HUDEP-2 (cell line): ENCODE measurements around the gene PATL1.
A peak's percentile ranks its signal among the peaks of the same experiment; 100 is the strongest.
"Not testable (repeated sequence)": the region's sequence is repeated elsewhere in the genome, so short reads cannot be mapped to it uniquely, and the experiment has no call there.

Experiments
- DNase-seq, 76 experiments: peaks; one replicate each; lab custom pipeline; 2025; ENCODE audit not compliant: unreplicated experiment in 76 of 76; lab: John Stamatoyannopoulos, UW

The PATL1 gene, protein sequence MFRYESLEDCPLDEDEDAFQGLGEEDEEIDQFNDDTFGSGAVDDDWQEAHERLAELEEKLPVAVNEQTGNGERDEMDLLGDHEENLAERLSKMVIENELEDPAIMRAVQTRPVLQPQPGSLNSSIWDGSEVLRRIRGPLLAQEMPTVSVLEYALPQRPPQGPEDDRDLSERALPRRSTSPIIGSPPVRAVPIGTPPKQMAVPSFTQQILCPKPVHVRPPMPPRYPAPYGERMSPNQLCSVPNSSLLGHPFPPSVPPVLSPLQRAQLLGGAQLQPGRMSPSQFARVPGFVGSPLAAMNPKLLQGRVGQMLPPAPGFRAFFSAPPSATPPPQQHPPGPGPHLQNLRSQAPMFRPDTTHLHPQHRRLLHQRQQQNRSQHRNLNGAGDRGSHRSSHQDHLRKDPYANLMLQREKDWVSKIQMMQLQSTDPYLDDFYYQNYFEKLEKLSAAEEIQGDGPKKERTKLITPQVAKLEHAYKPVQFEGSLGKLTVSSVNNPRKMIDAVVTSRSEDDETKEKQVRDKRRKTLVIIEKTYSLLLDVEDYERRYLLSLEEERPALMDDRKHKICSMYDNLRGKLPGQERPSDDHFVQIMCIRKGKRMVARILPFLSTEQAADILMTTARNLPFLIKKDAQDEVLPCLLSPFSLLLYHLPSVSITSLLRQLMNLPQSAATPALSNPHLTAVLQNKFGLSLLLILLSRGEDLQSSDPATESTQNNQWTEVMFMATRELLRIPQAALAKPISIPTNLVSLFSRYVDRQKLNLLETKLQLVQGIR

DNA sequence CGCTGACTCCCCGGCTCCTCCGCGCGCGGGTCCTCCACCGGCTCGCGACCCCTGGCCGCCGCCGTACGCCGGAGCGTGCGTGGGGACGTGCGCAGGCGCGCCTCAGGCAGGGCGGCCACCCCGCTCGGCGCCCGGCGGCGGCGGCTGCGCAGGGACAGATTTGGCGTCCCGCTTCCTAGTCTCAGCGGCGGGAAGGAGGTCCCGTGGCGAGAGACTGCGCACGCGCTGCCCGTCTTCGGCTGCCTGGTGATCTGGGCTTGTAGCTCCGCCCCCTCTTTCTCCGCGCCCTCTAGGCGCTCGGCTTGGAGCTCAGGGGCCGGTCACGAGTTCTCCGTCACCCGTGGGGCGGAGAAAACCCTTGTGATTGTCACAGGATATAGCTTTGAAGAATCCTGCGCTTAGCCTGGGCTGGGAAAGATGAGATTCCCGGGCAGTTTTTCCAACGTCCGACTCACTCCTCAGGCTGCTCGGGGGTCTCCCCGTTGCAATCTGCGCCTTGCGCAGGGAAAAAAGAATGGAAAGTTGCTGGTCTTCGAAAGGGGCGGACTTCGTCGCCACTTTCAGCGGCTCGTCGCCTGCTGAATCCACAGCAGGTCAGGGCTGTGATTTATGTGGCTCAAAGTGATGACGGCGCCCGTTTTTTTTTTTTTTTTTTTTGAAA is at the start of gene PATL1:
PATL1 (minus strand) TSS at position 88 of the 661 bp plus-strand sequence. CDS start 142 bp downstream, outside the sequence.
- DNase-seq: peak; percentile 41 to 98 (median 96)

DNA sequence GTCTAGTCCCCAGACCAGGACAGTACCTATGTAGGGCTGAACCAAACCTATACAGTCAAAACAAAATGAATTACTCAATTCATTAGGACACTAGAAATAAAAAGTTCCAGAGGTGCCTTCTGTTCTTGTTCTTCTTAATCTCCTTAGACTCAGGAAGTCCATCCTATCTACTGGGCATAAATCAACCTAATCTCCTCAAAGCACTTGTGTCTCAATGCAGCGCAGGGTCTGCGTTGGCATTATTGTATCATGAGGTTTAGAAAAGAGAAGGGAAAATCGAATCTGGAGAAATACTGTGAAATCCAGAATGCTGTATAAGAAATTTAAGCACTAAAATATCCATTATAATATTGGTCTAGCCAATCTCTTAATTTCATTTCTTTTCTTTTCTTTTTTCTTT is 47.2 kb upstream of the PATL1 start:
- DNase-seq: no peak

DNA sequence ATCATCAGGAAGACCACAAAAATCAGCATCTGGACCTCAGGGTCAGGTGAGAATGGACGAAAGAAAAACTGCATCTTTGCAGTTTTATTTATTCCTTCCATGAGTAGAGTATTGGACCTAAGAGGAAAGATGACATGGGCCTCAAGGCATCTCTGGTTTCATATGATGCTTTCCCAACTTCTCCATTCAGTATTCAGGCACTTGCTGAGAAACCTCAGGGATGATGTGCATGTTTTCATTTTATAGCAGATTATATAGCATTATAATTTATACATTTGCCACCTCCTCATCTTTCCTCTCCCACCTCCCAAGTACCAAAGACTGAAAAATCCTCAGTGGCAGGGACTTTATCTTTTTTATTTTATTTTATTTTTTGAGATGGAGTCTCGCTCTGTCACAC is 44.9 kb upstream of the PATL1 start, which contains the start of gene OR10V1:
OR10V1 (minus strand) TSS at position 101 of the 400 bp plus-strand sequence; CDS start at position 101, 0 bp downstream.
- DNase-seq: no peak

DNA sequence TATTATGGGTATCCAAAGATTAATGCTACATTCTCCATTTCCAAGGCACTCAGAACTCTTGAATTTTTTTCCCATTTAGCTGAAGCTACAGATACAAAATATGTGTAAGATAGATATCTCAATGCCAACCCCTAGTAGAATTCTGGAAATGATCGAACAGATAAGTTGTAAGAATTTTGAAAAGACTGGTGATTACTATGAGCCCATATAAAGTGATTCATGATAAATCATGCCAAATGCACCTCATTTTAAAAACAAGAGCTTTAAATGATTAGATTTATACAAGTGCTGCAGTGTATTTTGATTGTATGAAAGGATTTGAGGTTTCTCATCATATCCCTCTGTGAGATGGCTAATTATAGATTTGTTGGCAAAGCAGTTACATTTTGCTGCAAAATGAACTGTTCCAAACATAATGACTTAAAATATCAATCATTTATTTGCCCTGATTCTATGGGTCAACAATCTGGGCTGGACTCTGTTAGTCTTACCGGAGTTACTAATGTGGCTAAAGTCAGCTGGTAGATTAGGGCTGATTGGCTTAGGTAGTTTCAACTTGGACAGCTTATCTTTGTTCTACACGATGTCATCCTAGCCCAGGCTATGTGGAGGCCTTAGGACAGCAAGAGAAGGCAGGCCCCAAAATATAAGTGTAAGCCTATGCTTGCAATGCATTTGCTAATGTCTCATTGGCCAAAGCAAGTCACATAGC is 41.5 kb upstream of the PATL1 start:
- peak in 21 of 76 experiments; percentile 3 to 49 (median 17) for DNase-seq

DNA sequence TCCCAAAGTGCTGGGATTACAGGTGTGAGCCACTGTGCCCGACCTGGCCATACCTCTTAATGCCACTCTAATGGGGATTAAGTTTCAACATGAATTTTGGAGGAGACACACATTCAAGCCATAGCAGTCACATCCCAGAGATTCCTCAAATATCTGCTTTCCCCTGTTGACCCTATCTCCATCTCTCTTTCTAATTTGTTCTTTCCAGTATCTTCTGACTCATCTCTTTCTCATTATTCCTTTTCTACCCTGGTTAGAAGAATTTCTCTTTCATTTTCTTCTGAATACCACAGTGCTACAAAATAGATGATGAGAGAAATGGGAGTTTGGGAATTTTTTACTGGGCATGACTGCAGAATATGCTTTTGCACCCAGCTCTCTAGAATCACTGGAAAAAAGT is 39.7 kb upstream of the PATL1 start:
- DNase-seq: no peak

DNA sequence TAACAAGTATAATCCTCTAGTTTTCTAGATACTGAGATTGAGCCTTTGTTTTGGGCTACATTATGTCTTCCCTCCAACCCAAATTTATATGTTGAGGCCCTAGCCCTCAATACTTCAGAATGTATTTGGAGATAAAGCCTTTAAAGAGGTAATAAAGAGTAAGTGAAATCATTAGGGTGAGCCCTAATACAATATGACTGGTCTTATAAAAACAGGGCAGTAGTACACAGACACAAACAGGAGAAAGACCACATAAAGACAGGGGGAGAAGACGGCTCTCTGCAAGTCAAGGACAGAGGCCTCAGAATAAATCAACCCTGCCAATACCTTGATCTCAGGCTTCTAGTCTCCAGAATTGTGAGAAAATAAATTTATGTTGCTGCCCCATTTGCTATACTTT is 38.5 kb upstream of the PATL1 start:
- DNase-seq: no peak

DNA sequence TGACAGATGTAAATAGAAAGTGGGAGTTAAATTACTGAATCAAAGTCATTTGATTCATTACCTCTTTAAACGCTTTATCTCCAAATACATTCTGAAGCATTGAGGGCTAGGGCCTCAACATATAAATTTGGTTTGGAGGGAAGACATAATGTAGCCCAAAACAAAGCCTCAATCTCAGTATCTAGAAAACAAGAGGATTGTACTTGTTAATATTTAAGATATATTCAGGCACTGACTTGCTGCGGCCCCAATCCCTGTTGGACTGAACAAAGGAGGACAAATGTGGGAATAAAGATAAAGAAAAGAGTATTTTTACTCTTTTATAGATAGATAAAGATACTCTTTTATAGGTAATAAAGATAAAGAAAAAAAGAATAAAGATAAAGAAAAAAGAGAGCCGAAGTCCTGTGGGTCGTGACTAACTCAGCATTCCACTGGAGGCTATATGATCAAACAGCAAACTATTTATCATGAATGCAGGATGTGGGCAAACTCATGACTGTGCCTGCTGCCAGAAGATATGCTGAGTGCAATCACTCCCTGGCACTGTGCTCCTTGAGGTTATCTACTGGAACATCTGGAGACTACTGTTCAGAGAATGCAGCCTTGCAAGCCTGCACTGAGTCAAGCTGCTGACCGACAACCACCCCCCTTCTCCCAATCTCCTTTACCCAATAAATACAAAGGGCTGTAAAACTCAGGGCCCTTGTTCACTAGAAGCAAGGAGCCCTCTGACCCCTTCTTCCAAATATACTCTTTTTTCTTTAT is 37.9 kb upstream of the PATL1 start:
- DNase-seq: peak in 75 of 76 experiments; percentile 2 to 96 (median 85)

DNA sequence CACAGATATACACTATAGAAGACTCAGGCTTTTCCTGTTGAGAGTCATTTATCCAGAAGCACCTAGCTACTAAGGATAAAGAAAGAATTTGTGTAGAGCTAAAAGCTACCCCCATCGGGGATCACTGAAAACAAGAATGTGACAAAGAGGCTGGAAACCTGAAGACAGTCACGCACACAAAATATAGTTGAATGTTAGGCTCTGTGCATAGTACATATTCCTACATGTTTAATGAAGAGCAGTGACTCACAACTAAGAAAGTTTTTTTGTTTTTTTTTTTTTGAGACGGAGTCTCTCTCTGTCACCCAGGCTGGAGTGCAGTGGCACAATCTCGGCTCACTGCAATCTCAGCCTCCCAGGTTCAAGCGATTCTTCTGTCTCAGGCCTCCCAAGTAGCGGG is 36.5 kb upstream of the PATL1 start:
- DNase-seq: no peak

DNA sequence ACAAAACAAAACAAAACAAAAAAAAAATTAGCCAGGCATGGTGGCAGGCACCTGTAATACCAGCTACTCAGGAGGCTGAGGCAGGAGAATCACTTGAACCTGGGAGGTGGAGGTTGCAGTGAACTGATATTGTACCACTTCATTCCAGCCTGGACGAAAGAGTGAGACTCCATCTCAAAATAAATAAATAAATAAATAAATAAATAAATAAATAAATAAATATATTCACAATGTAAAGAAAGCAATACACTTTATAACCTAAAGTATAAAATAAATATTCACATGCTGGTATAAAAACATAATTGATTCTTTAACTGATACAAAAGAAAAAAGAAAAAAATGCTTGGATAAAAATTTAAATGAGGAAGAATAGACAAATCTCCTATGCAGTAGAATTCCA is 34.7 kb upstream of the PATL1 start:
- DNase-seq: not testable (repeated sequence)

DNA sequence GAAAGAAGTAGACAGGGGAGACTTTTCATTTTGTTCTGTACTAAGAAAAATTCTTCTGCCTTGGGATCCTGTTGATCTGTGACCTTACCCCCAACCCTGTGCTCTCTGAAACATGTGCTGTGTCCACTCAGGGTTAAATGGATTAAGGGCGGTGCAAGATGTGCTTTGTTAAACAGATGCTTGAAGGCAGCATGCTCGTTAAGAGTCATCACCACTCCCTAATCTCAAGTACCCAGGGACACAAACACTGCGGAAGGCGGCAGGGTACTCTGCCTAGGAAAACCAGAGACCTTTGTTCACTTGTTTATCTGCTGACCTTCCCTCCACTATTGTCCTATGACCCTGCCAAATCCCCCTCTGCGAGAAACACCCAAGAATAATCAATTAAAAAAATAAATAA is 31.3 kb upstream of the PATL1 start:
- not testable (repeated sequence) for DNase-seq

DNA sequence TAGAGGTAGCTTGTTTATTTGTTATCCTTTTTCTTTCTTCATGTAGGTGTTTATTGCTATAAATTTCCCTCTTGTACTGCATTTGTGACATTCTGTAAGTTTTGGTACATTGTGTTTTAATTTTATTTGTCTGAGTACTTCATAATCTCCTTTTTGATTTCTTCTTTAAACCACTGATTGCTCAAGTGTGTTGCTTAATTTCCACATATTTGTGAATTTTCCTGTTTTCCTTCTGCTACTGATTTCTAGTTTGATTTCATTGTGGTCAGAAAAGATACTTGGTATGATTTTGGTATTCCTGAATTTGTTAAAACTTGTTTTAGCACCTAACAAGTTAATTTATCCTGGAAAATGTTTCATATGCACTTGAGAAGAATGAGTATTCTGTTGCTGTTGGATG is 29.7 kb upstream of the PATL1 start:
- DNase-seq: no peak

DNA sequence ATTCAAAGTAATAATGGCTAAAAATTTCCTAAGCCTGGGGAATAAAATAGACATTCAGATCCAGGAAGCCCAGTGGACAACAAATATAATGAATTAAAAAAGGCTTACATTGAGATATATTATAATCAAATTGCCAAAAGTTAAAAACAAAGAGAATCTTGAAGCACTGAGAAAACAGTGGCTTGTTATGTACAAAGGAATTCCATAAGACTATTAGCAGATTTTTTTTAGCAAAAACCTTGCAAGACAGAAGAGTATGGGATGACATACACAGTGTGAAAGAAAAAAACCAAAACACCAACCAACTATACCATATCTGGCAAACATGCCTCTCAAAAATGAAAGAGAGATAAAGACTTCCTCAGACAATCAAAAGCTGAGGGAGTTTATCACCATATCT is 24.1 kb upstream of the PATL1 start:
- no peak for DNase-seq

DNA sequence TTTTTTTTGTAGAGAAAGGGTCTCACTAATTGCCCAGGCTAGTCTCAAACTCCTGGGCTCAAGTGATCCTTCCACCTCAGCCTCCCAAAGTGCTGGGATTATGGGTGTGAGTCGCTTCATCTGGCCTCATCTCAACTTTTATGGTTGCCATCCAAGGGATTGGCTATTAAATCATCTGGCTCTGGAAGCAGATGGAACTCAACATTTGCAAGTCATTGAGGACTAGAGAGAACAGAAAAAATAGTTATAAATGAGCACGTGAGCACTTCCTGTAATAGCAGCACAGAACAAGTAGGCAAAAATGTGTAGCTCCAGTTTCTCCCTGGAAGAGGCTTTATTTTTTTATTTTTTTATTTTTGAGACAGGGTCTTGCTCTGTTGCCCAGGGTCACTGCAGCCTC is 22.3 kb upstream of the PATL1 start:
- no peak for DNase-seq

DNA sequence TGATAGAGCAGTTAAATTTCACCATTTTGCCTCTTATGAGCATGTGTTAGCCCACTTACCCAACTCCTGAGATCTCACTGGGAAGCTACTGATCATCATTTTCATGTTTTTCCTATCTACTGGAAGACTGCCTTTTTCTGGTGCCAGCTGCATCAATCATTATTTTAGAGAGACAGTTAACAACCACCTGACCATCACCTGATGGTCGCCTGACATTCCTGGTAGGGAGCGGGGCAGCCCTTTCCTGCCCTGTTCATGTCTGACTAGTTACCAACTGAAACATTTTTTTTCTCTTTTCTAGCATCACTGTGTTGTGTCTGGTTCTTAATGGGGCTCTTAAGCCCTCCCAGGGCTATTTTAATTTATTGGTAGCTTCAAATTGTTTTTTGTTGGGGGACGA is 20.2 kb upstream of the PATL1 start:
- DNase-seq: no peak

DNA sequence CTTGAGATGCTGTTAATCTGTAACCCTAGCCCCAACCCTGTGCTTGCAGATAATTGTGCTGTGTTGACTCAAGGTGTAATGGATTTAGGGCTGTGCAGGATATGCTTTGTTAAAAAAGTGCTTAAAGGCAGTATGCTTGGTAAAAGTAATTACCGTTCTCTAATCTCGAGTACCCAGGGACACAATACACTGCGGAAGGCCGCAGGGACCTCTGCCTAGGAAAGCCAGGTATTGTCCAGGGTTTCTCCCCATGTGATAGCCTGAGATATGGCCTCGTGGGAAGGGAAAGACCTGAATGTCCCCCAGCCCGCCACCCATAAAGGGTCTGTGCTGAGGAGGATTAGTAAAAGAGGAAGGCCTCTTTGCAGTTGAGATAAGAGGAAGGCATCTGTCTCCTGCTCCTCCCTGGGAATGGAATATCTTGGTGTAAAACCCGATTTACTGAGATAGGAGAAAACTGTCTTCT is 12.5 kb upstream of the PATL1 start:
- DNase-seq: peak in 6 of 76 experiments; percentile 2 to 30 (median 8)

DNA sequence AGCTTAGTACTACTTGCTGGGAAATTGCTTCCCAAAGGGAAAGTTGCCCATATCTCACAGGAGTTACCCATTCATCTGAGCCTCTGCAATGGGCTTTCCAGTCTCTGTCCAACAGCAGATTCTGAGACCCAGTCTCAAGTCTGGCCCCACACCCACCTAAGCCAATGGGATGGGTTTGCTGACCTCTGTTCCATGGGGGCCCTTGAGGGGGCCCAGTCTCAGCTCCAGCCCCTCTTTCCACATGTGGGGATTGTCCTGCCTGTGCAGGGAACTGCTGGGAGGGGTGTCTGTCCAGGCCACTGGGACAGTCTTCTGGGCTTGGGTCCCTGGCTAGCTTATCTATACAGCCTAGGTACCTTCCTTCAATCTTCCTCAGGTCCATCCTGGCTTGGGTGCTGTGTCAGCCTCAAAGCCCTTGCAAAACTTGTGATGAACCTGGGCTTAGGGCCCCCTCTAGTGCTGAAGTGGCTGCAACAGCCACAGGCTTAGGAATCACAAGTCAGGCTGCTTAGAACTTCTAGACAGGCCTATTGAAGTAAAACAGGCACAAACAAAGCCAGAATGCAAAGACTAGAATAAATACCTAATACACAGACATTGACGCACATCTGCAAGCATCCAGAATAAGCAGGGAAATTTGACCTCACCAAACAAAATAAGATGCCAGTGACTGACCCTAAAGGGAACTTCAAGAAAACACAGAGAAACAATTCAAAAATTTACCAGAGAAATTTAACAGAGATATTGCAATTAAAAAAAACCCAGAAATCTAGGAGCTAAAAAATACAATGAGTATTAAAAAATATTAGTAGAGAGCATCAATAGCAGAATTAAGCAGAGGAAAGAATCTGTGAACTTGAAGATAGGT is 11.7 kb upstream of the PATL1 start:
- DNase-seq: peak in 70 of 76 experiments; percentile 4 to 83 (median 61)

DNA sequence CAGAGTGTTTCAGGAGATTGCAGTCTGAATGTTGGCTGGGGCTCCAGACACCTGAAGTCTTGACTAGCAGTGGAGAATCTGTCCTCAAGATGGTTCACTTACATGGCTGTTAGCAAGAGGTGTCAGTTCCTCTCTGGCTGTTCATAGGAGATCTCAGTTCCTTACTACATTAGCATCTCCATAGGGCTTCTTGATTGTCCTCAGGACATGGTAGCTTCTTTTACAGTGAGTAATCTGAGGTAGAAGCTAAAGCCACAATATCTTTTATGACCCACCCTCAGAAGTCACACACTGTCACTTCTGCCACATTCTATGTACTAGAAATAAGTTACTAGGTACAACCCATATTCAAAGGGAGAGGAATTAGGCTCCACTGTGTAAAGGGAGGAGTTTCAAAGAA is 10.5 kb upstream of the PATL1 start:
- DNase-seq: no peak

DNA sequence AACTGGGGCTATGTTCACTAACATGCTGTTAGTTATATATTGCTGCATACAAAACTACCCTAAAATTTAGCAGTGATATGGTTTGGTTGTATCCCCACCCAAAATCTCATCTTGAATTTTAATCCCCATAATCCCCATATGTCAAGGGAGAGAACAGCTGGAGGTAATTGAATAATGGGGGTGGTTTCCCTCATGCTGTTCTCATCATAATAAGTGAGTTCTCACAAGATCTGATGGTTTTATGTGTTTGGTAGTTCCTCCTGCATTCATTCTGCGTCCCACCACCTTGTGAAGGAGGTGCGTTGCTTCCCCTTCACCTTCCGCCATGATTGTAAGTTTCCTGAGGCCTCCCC is 10.0 kb upstream of the PATL1 start:
- DNase-seq: no peak
